ENCODE results near the gene EFCAB11. TPM values are rescaled to one million over a fixed set of nuclear protein-coding genes. Genes with fewer than 3 reads are reported as not detected.

Gene EFCAB11
- total and polyA plus RNA-seq, 2 of the 4 experiments (the other 2 are of a cell fraction), result 2.2 to 5.3 TPM

DNA sequence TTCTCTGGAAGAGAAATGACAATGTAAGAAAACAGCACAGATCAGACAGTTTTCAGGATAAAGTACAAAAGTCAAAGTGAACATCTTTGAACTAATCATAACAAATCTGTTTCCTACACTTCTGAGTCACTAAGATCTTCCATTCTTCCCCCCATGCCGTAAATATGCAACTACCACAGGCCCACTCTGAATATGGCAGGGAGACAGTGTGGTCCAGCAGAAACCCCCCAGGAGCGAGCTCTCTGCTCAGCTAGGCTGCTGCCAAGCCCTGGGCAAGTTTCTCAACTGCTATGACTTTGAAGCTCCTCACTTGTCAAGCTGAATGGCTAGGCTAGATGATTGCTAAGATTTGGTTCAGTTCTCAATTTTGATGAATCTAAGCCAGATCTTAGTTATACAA is 148.1 kb downstream of the EFCAB11 start:
- Histone ChIP-seq H3K27ac (ENCODE audit: insufficient read depth, low read length) (no peak overlapping the region; the same call in 1 of the 2 replicates), H4K20me1 (ENCODE audit: insufficient read depth, low read length) (no peaks in the 10 kb centered on the region), H3K18ac (ENCODE audit: low read depth, low read length) (peak overlapping the region; percentile 55; the same call in 1 of the 2 replicates), H2BK15ac (ENCODE audit: low read depth, low read length) (peak overlapping the region; percentile 48; the same call in 2 of the 3 replicates), H3K9me3 (ENCODE audit: control insufficient read depth, insufficient read depth, low read length) (no peaks in the 10 kb centered on the region), H3K9ac (ENCODE audit: low read depth, low read length) (no peak overlapping the region), H4K91ac (ENCODE audit: insufficient read depth, low read depth, low read length) (peak overlapping the region; percentile 54), H3K4me3 (ENCODE audit: insufficient read depth, low read depth, low read length) (no peak overlapping the region), H3K14ac (replicated peaks; ENCODE audit: low read depth, low read length) (0 out of 2 replicates have a peak overlapping the region, but pooled peaks have one; percentile 38), H2BK5ac (ENCODE audit: low read depth, low read length, poor library complexity, severe bottlenecking) (peak overlapping the region; percentile 84), H4K8ac (ENCODE audit: low read depth in 2 of 2, low read length in 2 of 2) (peak overlapping the region in 1 of 2 experiments; percentile 4; a peak in 1 of 4 replicates), H3K27me3 (ENCODE audit: control insufficient read depth, insufficient read depth, low read length) (no peaks in the 10 kb centered on the region), H2BK20ac (ENCODE audit: low read depth, low read length) (peak overlapping the region; percentile 2; the same call in 1 of the 2 replicates), H3K79me1 (ENCODE audit: low read depth in 1 of 2, low read length in 2 of 2) (peaks cover 0 to 7% of the 10 kb centered on the region in 2 experiments; a peak in 1 of 4 replicates), H2AFZ (replicated peaks; ENCODE audit: low read length, poor library complexity) (no peak overlapping the region), H3K9me1 (ENCODE audit: insufficient read depth, low read length) (peaks cover 14% of the 10 kb centered on the region), H3K36me3 (ENCODE audit: control insufficient read depth, insufficient read depth, low read length) (no peaks in the 10 kb centered on the region), H2AK5ac (ENCODE audit: low read depth, low read length) (no peak overlapping the region), H3K4me1 (ENCODE audit: control insufficient read depth, insufficient read depth, low read length) (peaks cover 13% of the 10 kb centered on the region), H4K5ac (ENCODE audit: low read depth, low read length) (peak overlapping the region; percentile 65; the same call in 1 of the 2 replicates), H3K23ac (ENCODE audit: low read depth, low read length) (no peak overlapping the region), H2AK9ac (replicated peaks; ENCODE audit: low read depth, low read length, poor library complexity) (no peak overlapping the region), H2BK120ac (ENCODE audit: low read depth, low read length) (peak overlapping the region; percentile 17; the same call in 1 of the 2 replicates), H3K4ac (ENCODE audit: low read depth, low read length) (peak overlapping the region; percentile 11; the same call in 1 of the 2 replicates), H3K56ac (ENCODE audit: extremely low read depth, insufficient read depth, low read length) (no peak overlapping the region), H3K4me2 (ENCODE audit: low read depth, low read length) (peak overlapping the region; percentile 26; the same call in 1 of the 2 replicates)
- peak; percentile 40 for ATAC-seq (ENCODE audit: low read depth)
- no peak for DNase-seq
- TF ChIP-seq FOS (IDR thresholded peaks at IDR 0.05; ENCODE audit: low read depth, low read length) (no peak), MXI1 (IDR thresholded peaks at IDR 0.05; ENCODE audit: borderline replicate concordance, low read depth, low read length) (no peak), POLR2A (IDR thresholded peaks at IDR 0.05; ENCODE audit: low read depth, low read length) (no peak), RFX5 (IDR thresholded peaks at IDR 0.05; ENCODE audit: low read depth, low read length) (no peak), MAFK (IDR thresholded peaks at IDR 0.05; ENCODE audit: low read depth, low read length) (no peak), RCOR1 (IDR thresholded peaks at IDR 0.05; ENCODE audit: insufficient replicate concordance, low read length) (no peak), MAZ (IDR thresholded peaks at IDR 0.05; ENCODE audit: borderline replicate concordance, low read depth, low read length) (no peak), BHLHE40 (IDR thresholded peaks at IDR 0.05; ENCODE audit: low read depth, low read length) (no peak), SMC3 (IDR thresholded peaks at IDR 0.05; ENCODE audit: low read depth, low read length) (no peak)
- TF ChIP-seq, protein P1, sequence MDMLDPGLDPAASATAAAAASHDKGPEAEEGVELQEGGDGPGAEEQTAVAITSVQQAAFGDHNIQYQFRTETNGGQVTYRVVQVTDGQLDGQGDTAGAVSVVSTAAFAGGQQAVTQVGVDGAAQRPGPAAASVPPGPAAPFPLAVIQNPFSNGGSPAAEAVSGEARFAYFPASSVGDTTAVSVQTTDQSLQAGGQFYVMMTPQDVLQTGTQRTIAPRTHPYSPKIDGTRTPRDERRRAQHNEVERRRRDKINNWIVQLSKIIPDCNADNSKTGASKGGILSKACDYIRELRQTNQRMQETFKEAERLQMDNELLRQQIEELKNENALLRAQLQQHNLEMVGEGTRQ (IDR thresholded peaks at IDR 0.05; ENCODE audit: low read depth, low read length), result no peak
- TF ChIP-seq, protein P2, sequence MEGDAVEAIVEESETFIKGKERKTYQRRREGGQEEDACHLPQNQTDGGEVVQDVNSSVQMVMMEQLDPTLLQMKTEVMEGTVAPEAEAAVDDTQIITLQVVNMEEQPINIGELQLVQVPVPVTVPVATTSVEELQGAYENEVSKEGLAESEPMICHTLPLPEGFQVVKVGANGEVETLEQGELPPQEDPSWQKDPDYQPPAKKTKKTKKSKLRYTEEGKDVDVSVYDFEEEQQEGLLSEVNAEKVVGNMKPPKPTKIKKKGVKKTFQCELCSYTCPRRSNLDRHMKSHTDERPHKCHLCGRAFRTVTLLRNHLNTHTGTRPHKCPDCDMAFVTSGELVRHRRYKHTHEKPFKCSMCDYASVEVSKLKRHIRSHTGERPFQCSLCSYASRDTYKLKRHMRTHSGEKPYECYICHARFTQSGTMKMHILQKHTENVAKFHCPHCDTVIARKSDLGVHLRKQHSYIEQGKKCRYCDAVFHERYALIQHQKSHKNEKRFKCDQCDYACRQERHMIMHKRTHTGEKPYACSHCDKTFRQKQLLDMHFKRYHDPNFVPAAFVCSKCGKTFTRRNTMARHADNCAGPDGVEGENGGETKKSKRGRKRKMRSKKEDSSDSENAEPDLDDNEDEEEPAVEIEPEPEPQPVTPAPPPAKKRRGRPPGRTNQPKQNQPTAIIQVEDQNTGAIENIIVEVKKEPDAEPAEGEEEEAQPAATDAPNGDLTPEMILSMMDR (conservative IDR thresholded peaks at IDR 0.05; ENCODE audit: low read depth, low read length), result no peak
- TF ChIP-seq, protein P3, sequence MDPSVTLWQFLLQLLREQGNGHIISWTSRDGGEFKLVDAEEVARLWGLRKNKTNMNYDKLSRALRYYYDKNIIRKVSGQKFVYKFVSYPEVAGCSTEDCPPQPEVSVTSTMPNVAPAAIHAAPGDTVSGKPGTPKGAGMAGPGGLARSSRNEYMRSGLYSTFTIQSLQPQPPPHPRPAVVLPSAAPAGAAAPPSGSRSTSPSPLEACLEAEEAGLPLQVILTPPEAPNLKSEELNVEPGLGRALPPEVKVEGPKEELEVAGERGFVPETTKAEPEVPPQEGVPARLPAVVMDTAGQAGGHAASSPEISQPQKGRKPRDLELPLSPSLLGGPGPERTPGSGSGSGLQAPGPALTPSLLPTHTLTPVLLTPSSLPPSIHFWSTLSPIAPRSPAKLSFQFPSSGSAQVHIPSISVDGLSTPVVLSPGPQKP (IDR thresholded peaks at IDR 0.05; ENCODE audit: borderline replicate concordance, low read depth, low read length), result no peak
- POLR2A ChIA-PET (ENCODE audit: unreplicated experiment), result no interaction called here
- in situ Hi-C loops (cut with MboI; ENCODE audit: low sequenced_read_pairs), result no loop called here
- BruUV-seq (replicated peaks), result no TSS peak
- no CpG with 5 or more reads among the region's 2 CpGs for WGBS, 2 experiments (ENCODE audit: extremely low coverage in 2 of 2, insufficient read length in 1 of 2)
- dilution Hi-C loops (cut with HindIII; ENCODE audit: low sequenced_read_pairs, unreplicated experiment), result no loop called here
- CTCF ChIA-PET, result interaction anchor here (0.6 kb wide), 2 partner anchors 45 to 92 kb away, joined by 3 read pairs; no protein-coding TSS in a partner anchor
- intact Hi-C loops (cut with micrococcal nuclease), result no loop called here
